HepG2 (cell line): ENCODE results near the gene CLEC10A. TPM values are rescaled to one million over a fixed set of nuclear protein-coding genes. Genes with fewer than 3 reads are reported as not detected.

ENCODE experiments used
- HNF1A ChIP-seq, 2 experiments: sonication (generic) in 1 of 2; formaldehyde crosslinking in 1 of 2; IDR thresholded peaks; 2 replicates each; pipeline versions ENCODE4 v1.4.0 to v1.6.1; 2016 to 2020; ENCODE audit warnings: borderline replicate concordance in 1 of 2, low read depth in 1 of 2, mild to moderate bottlenecking in 1 of 2, missing genetic modification reagents in 1 of 2
- MZF1 ChIP-seq: sonication (generic); formaldehyde crosslinking; IDR thresholded peaks from 2 replicates; pipeline ENCODE4 v1.8.1; 2023; ENCODE audit warnings: mild to moderate bottlenecking, missing genetic modification reagents, borderline replicate concordance
- NCOR1 ChIP-seq: fragments of 200-600 bp; sonication (generic); IDR thresholded peaks from 2 replicates; pipeline ENCODE4 v1.7.0; 2017; ENCODE audit warnings: antibody characterized with exemption, low read length, borderline replicate concordance
- NFE2L2 ChIP-seq: fragments of 150-350 bp; IDR thresholded peaks from 2 replicates; pipeline ENCODE4 v1.6.1; 2014; ENCODE audit warnings: low read length
- PATZ1 ChIP-seq: sonication (generic); formaldehyde crosslinking; IDR thresholded peaks from 2 replicates; pipeline ENCODE4 v1.4.0; 2020; ENCODE audit warnings: missing genetic modification reagents
- RAD21 ChIP-seq: fragments of 450-650 bp; formaldehyde crosslinking; IDR thresholded peaks from 2 replicates; pipeline ENCODE4 v1.5.0; 2020; ENCODE audit warnings: mild to moderate bottlenecking
- THAP11 ChIP-seq: IDR thresholded peaks from 2 replicates; pipeline ENCODE4 v1.6.1; 2016; ENCODE audit warnings: missing biosample characterization, missing genetic modification reagents
- YEATS2 ChIP-seq: sonication (generic); formaldehyde crosslinking; IDR thresholded peaks from 2 replicates; pipeline ENCODE4 v1.4.0; 2020; ENCODE audit warnings: missing genetic modification reagents, borderline replicate concordance
- ZKSCAN8 ChIP-seq: IDR thresholded peaks from 2 replicates; pipeline ENCODE4 v1.6.1; 2016; ENCODE audit warnings: borderline replicate concordance, missing genetic modification reagents, missing compliant biosample characterization
- ZNF589 ChIP-seq: sonication (generic); formaldehyde crosslinking; conservative IDR thresholded peaks from 2 replicates; pipeline ENCODE4 v1.8.0; 2022; ENCODE audit warnings: mild to moderate bottlenecking, moderate library complexity, missing genetic modification reagents
- polyA plus RNA-seq, 8 experiments: library from polyadenylated mRNA; depleted of rRNA in 3 of 8; stranded (reverse) in 7 of 8; unstranded in 1 of 8; fragments of >200 nt; fragmentation: Illumina TruSeq in 4 of 8; extraction: Trizol in 4 of 8; gene quantifications; 2 replicates each; pipeline versions ENCODE4 v1.2.1 to v1.2.3, GENCODE V29; 2011 to 2016; ENCODE audit warnings: low read depth in 4 of 8, missing spikeins in 1 of 8, mixed read lengths in 1 of 8; ENCODE audit not compliant: insufficient read depth in 1 of 8
- total RNA-seq, 5 experiments: library from RNA; depleted of rRNA; stranded (reverse); fragments of >200 nt; fragmentation: Illumina TruSeq; extraction: Trizol; gene quantifications; 2 replicates each; pipeline ENCODE4 v1.2.3, GENCODE V29; 2016; ENCODE audit warnings: low read depth in 1 of 5
- TF ChIP-seq, protein P1 (sequence below): fragments of 450-650 bp; IDR thresholded peaks from 2 replicates; pipeline ENCODE4 v1.6.1; 2017

Gene CLEC10A
- total and polyA plus RNA-seq, 2 of the 13 experiments (the other 11 are each of a cell fraction or from before 2014, with no cell fraction given), result 0.33 TPM; not detected in 1

- TF ChIP-seq, protein P1, sequence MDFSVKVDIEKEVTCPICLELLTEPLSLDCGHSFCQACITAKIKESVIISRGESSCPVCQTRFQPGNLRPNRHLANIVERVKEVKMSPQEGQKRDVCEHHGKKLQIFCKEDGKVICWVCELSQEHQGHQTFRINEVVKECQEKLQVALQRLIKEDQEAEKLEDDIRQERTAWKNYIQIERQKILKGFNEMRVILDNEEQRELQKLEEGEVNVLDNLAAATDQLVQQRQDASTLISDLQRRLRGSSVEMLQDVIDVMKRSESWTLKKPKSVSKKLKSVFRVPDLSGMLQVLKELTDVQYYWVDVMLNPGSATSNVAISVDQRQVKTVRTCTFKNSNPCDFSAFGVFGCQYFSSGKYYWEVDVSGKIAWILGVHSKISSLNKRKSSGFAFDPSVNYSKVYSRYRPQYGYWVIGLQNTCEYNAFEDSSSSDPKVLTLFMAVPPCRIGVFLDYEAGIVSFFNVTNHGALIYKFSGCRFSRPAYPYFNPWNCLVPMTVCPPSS, result no peak
- TF ChIP-seq RAD21 (CRISPR knock-in tag), result peak; percentile 78
- TF ChIP-seq PATZ1 (CRISPR knock-in tag), result peak; percentile 6; the same call in 1 of the 2 replicates
- TF ChIP-seq NFE2L2, result 0 out of 2 replicates have a peak, but pooled peaks have one; percentile 8
- TF ChIP-seq YEATS2 (CRISPR knock-in tag), result no peak
- TF ChIP-seq HNF1A (IDR thresholded peaks at IDR 0.05; ENCODE audit: low read depth), result peak; percentile 90; the same call in 1 of the 2 replicates
- peak; percentile 76; the same call in 1 of the 2 replicates for TF ChIP-seq HNF1A (CRISPR knock-in tag; IDR thresholded peaks at IDR 0.05; ENCODE audit: borderline replicate concordance)
- TF ChIP-seq NCOR1, result peak; percentile 33; the same call in 1 of the 2 replicates
- no peak for TF ChIP-seq MZF1 (CRISPR knock-in tag)
- peak; percentile 70 for TF ChIP-seq THAP11 (CRISPR knock-in tag)
- TF ChIP-seq ZKSCAN8 (CRISPR knock-in tag), result no peak
- no peak for TF ChIP-seq ZNF589 (CRISPR knock-in tag)
- TF ChIP-seq, all 625 proteins: peak for 27
Measured at GRCh38 chr17:7045492-7046126, 34.4 kb downstream of the CLEC10A start (continued).
